ENCODE measurements around the gene SIVA1.

SIVA1 gene

DNA sequence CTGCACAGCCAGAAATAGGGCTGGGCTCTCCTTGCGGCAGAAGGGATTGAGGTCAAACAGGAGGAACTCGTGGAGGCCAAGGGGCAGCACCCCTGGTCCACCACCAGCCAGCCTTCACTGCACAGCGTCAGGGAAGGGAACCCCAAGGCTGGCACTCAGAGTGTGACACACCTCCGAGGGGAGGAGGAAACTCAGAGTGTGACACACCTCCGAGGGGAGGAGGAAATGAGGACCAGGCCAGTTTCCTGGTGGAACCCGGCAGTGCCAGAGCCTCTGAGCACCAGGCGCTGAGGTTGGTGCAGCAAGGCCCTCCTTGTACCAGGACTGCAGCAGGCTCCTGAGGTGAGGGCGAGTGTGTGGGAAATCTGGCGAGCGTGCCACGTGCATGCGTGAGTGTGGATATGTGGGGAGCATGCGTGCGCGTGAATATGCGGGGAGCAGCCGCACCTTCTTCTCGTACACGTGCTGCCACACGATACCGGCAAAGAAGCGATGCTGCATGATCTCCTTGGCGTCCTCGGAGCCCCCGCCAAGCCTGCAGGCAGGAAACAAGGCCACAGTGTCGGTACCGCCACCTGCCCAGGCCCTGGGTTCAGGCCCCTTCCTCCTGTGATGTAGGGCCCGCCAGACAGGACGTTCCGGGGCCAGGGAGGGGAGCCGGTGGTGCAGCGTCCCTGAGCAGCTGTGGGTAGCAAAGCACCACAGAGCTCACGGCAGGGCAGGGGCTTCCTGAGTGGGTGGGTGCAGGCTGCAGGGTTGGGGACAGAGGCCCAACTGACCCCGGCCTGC lies 19.2 kb downstream of the SIVA1 start:
- Histone ChIP-seq H3F3A (ENCODE audit: insufficient read depth) (no peaks in the 10 kb centered on the region), H3K27ac (ENCODE audit: low read depth, low read length) (no peak overlapping the region), H3K4me2 (ENCODE audit: low read depth, low read length, poor library complexity, severe bottlenecking) (no peak overlapping the region), H3K36me3 (ENCODE audit: low read length) (0 out of 2 replicates have a peak, but pooled peaks cover 9% of the 10 kb centered on the region), H3K4me3 (ENCODE audit: insufficient read depth, low read length, poor library complexity, severe bottlenecking) (no peak overlapping the region), H3K9me2 (replicated peaks; ENCODE audit: insufficient read depth, low read length) (no peaks in the 10 kb centered on the region), H3K79me2 (ENCODE audit: insufficient read depth, low read length) (no peaks in the 10 kb centered on the region), H4K20me1 (ENCODE audit: low read depth, low read length) (no peaks in the 10 kb centered on the region), H2AFZ (ENCODE audit: low read depth, low read length, severe bottlenecking) (no peak overlapping the region), H3K27me3 (ENCODE audit: low read length) (no peaks in the 10 kb centered on the region), H3K9ac (ENCODE audit: low read length) (no peak overlapping the region), H3K9me3 (ENCODE audit: insufficient read depth, low read length) (no peaks in the 10 kb centered on the region)
- TF ChIP-seq EZH2phosphoT487 (conservative IDR thresholded peaks at IDR 0.05; ENCODE audit: low read length) = no peak
- TF ChIP-seq, protein P1, sequence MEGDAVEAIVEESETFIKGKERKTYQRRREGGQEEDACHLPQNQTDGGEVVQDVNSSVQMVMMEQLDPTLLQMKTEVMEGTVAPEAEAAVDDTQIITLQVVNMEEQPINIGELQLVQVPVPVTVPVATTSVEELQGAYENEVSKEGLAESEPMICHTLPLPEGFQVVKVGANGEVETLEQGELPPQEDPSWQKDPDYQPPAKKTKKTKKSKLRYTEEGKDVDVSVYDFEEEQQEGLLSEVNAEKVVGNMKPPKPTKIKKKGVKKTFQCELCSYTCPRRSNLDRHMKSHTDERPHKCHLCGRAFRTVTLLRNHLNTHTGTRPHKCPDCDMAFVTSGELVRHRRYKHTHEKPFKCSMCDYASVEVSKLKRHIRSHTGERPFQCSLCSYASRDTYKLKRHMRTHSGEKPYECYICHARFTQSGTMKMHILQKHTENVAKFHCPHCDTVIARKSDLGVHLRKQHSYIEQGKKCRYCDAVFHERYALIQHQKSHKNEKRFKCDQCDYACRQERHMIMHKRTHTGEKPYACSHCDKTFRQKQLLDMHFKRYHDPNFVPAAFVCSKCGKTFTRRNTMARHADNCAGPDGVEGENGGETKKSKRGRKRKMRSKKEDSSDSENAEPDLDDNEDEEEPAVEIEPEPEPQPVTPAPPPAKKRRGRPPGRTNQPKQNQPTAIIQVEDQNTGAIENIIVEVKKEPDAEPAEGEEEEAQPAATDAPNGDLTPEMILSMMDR (IDR thresholded peaks at IDR 0.05; ENCODE audit: insufficient read depth, low read length, poor library complexity, severe bottlenecking) = no peak

DNA sequence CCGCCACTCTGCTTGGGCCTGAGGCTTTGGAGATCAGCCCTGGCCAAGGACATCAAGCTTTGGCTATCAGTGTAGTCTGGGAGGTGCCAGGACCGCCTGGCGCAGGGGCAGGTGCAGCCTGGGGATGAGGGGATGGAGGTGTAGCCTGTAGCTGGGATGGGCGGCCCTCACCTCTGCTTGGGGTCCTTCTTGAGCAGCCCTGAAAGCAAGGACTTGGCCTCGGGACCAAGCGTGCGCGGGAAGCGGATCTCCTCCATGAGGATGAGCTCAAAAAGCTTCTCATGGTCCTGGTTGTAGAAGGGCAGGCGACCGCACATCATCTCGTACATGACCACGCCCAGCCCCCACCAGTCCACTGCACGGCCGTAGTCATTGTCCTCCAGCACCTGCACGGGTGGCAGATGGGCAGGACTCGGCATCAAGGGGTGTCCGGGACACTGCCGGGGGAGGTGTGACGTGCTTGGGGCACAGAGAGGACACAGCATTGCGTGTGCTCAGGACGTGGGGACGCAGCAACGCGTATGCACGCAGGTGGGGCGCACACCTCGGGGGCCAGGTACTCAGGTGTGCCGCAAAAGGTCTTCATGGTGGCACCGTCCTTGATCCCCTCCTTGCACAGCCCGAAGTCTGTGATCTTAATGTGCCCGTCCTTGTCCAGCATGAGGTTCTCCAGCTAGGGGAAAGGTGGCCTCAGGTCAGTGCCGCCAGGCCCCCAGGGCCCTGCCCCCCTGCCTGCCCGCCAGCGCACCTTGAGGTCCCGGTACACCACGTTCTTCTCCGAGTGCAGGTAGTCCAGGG lies 20.0 kb downstream of the SIVA1 start:
- no peaks in the 10 kb centered on the region for H3K9me3 ChIP-seq (ENCODE audit: insufficient read depth, low read length)
- H3K79me2 ChIP-seq (ENCODE audit: insufficient read depth, low read length) = no peaks in the 10 kb centered on the region
- H3K27ac ChIP-seq (ENCODE audit: low read depth, low read length) = no peak overlapping the region
- no peak overlapping the region for H3K9ac ChIP-seq (ENCODE audit: low read length)
- 0 out of 2 replicates have a peak, but pooled peaks cover 9% of the 10 kb centered on the region for H3K36me3 ChIP-seq (ENCODE audit: low read length)
- H3K9me2 ChIP-seq (replicated peaks; ENCODE audit: insufficient read depth, low read length) = no peaks in the 10 kb centered on the region
- H3K27me3 ChIP-seq (ENCODE audit: low read length) = no peaks in the 10 kb centered on the region
- H2AFZ ChIP-seq (ENCODE audit: low read depth, low read length, severe bottlenecking) = no peak overlapping the region
- H3K4me3 ChIP-seq (ENCODE audit: insufficient read depth, low read length, poor library complexity, severe bottlenecking) = no peak overlapping the region
- no peak overlapping the region for H3K4me2 ChIP-seq (ENCODE audit: low read depth, low read length, poor library complexity, severe bottlenecking)
- H3F3A ChIP-seq (ENCODE audit: insufficient read depth) = no peaks in the 10 kb centered on the region
- H4K20me1 ChIP-seq (ENCODE audit: low read depth, low read length) = no peaks in the 10 kb centered on the region
- TF ChIP-seq, protein P1 (IDR thresholded peaks at IDR 0.05; ENCODE audit: insufficient read depth, low read length, poor library complexity, severe bottlenecking) = no peak
- no peak for TF ChIP-seq EZH2phosphoT487 (conservative IDR thresholded peaks at IDR 0.05; ENCODE audit: low read length)

DNA sequence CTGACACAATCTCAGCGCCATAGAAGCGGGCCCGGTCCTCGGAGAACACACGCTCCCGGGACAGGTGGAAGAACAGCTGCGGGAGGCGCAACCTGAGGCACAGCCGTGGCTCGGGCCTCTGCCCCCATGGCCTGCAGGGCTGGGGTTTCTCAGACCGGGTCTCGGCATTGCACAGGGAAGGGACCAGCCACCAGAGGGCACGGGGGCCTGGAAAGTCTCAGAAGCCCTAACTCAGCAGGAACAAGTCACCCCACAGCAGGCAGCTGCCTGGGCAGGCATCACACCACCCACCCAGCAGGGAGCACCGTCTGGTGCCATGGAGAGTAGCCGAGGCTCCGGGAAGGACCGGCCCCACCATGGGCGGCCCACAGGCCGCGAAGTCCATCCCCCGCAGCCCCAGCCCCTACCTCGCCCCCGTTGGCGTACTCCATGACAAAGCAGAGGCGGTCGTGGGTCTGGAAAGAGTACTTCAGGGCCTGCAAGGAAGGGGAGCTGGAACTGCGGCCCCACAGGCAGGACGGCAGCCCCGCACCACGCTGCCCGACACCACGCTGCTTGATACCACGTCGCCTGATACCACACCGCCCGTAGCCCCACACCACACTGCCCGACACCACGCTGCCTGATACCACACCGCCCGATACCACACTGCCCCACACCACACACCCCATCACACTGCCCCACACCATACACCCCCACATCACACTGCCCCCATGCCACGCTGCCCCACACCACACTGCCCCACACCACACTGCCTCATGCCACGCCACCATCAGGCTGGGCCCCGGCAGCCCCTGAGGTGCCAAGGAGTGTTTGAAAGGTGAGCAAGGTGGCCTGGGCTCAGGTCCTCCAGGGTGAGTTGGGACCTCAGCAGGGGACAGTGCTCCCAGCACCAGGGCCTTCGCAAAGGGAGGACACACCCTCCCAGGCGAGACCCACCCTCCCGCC lies 20.8 kb downstream of the SIVA1 start:
- Histone ChIP-seq H3F3A (ENCODE audit: insufficient read depth) (no peaks in the 10 kb centered on the region), H3K27me3 (ENCODE audit: low read length) (no peaks in the 10 kb centered on the region), H3K9ac (ENCODE audit: low read length) (no peak overlapping the region), H4K20me1 (ENCODE audit: low read depth, low read length) (no peaks in the 10 kb centered on the region), H3K79me2 (ENCODE audit: insufficient read depth, low read length) (no peaks in the 10 kb centered on the region), H3K9me3 (ENCODE audit: insufficient read depth, low read length) (no peaks in the 10 kb centered on the region), H2AFZ (ENCODE audit: low read depth, low read length, severe bottlenecking) (no peak overlapping the region), H3K9me2 (replicated peaks; ENCODE audit: insufficient read depth, low read length) (no peaks in the 10 kb centered on the region), H3K36me3 (ENCODE audit: low read length) (0 out of 2 replicates have a peak, but pooled peaks cover 9% of the 10 kb centered on the region), H3K27ac (ENCODE audit: low read depth, low read length) (no peak overlapping the region), H3K4me2 (ENCODE audit: low read depth, low read length, poor library complexity, severe bottlenecking) (no peak overlapping the region), H3K4me3 (ENCODE audit: insufficient read depth, low read length, poor library complexity, severe bottlenecking) (no peak overlapping the region)
- TF ChIP-seq, protein P1 (IDR thresholded peaks at IDR 0.05; ENCODE audit: insufficient read depth, low read length, poor library complexity, severe bottlenecking) = no peak
- no peak for TF ChIP-seq EZH2phosphoT487 (conservative IDR thresholded peaks at IDR 0.05; ENCODE audit: low read length)

All from SU-DHL-6 (cell line).